PC-3 (cell line): ENCODE results near the gene KCNC1. TPM values are rescaled to one million over a fixed set of nuclear protein-coding genes. Genes with fewer than 3 reads are reported as not detected.

Experiments
- ATAC-seq: fragments of 200-7000 bp; cut with Tn5 transposase; 2 replicates; pipeline ENCODE4 v1.9.1; 2020; ENCODE audit warnings: mild to moderate bottlenecking, moderate library complexity
- BruUV-seq: library from RNA; stranded (reverse); fragments of 400-500 nt; replicated peaks from 2 replicates; lab custom pipeline; 2021; lab: Mats Ljungman, UMichigan
- CTCF ChIA-PET: fragments of 300-600 bp; sonication (Branson Sonifier 250); formaldehyde crosslinking; loops from one replicate; lab custom pipeline; 2022; ENCODE audit warnings: antibody characterized with exemption; lab: Charles Lee
- POLR2A ChIA-PET: fragments of 300-600 bp; sonication (Branson Sonifier 250); formaldehyde crosslinking; loops from one replicate; lab custom pipeline; 2022; ENCODE audit warnings: antibody characterized with exemption; ENCODE audit not compliant: unreplicated experiment; lab: Charles Lee
- DNase-seq: peaks from one replicate; pipeline ENCODE4 v3.0.0-alpha.2; 2015
- H2AFZ ChIP-seq: fragments of 300-600 bp; sonication (generic); 2 replicates; pipeline ENCODE4 v1.6.0; 2016; ENCODE audit warnings: antibody characterized with exemption, low read length
- H3F3A ChIP-seq: fragments of 300-600 bp; sonication (generic); one replicate; pipeline ENCODE4 v1.6.0; 2017; ENCODE audit warnings: antibody characterized with exemption, low read length, control low read depth, mild to moderate bottlenecking; ENCODE audit not compliant: unreplicated experiment
- H3K27ac ChIP-seq: fragments of 300-600 bp; sonication (generic); 2 replicates; pipeline ENCODE4 v1.5.1; 2016; ENCODE audit warnings: mild to moderate bottlenecking, low read length
- H3K27me3 ChIP-seq: fragments of 300-600 bp; sonication (generic); 2 replicates; pipeline ENCODE4 v1.6.1; 2016; ENCODE audit warnings: low read length, mixed read lengths
- H3K36me3 ChIP-seq: fragments of 300-600 bp; sonication (generic); 2 replicates; pipeline ENCODE4 v1.6.1; 2016; ENCODE audit warnings: low read depth, mixed run types, low read length, mixed read lengths
- H3K4me1 ChIP-seq: fragments of 300-600 bp; sonication (generic); 2 replicates; pipeline ENCODE4 v1.5.1; 2016; ENCODE audit warnings: low read length; ENCODE audit not compliant: insufficient read depth
- H3K4me2 ChIP-seq: fragments of 300-600 bp; sonication (generic); 2 replicates; pipeline ENCODE4 v1.6.0; 2016; ENCODE audit warnings: low read length
- H3K4me3 ChIP-seq: fragments of 300-600 bp; sonication (generic); 2 replicates; pipeline ENCODE4 v1.5.1; 2016; ENCODE audit warnings: mild to moderate bottlenecking, low read length, mixed read lengths
- H3K79me2 ChIP-seq: fragments of 300-600 bp; sonication (generic); 2 replicates; pipeline ENCODE4 v1.6.1; 2017; ENCODE audit warnings: low read length, mixed read lengths
- H3K9ac ChIP-seq: fragments of 300-600 bp; sonication (generic); 2 replicates; pipeline ENCODE4 v1.6.0; 2016; ENCODE audit warnings: mild to moderate bottlenecking, low read length
- H3K9me2 ChIP-seq: fragments of 300-600 bp; sonication (generic); replicated peaks from 2 replicates; pipeline ENCODE4 v1.6.1; 2016; ENCODE audit warnings: mixed run types, low read length, mixed read lengths
- H3K9me3 ChIP-seq: fragments of 300-600 bp; sonication (generic); 2 replicates; pipeline ENCODE4 v1.6.1; 2016; ENCODE audit warnings: low read length, mixed read lengths
- H4K20me1 ChIP-seq: fragments of 300-600 bp; sonication (generic); 2 replicates; pipeline ENCODE4 v1.6.1; 2016; ENCODE audit warnings: low read length, mixed read lengths
- CTCF ChIP-seq: fragments of 300-600 bp; sonication (generic); conservative IDR thresholded peaks from 2 replicates; pipeline ENCODE4 v1.5.1; 2017; ENCODE audit warnings: antibody characterized with exemption, low read depth, mild to moderate bottlenecking, low read length
- EZH2 ChIP-seq: fragments of 300-600 bp; sonication (generic); IDR thresholded peaks from one replicate; pipeline ENCODE4 v1.6.1; 2017; ENCODE audit warnings: antibody characterized with exemption, mild to moderate bottlenecking, low read length; ENCODE audit not compliant: unreplicated experiment
- EZH2phosphoT487 ChIP-seq: fragments of 300-600 bp; sonication (generic); IDR thresholded peaks from 2 replicates; pipeline ENCODE4 v1.6.1; 2018; ENCODE audit warnings: mild to moderate bottlenecking, antibody characterized with exemption, low read length, borderline replicate concordance
- intact Hi-C: fragments of 100-400 bp; cut with micrococcal nuclease; formaldehyde crosslinking; loops from 2 replicates; pipeline ENCODE4 v1.9.0; 2023
- total RNA-seq: library from RNA; depleted of rRNA; stranded (reverse); fragments of >200 nt; gene quantifications from 2 replicates; pipeline ENCODE4 v1.2.3, GENCODE V29; 2014

KCNC1 gene
- total RNA-seq, 1 experiment from 2014 or later = not detected

- intact Hi-C loops = no loop called here
- Histone ChIP-seq H3K27me3 (peaks cover 22% of the 10 kb centered on the region), H2AFZ (no peak overlapping the region), H3K9me2 (no peaks in the 10 kb centered on the region), H3K79me2 (no peaks in the 10 kb centered on the region), H3F3A (no peaks in the 10 kb centered on the region), H3K27ac (no peak overlapping the region), H3K9me3 (no peaks in the 10 kb centered on the region), H3K4me2 (no peak overlapping the region), H3K4me1 (no peaks in the 10 kb centered on the region), H3K9ac (no peak overlapping the region), H4K20me1 (no peaks in the 10 kb centered on the region), H3K4me3 (no peak overlapping the region), H3K36me3 (no peaks in the 10 kb centered on the region)
- no peak for DNase-seq
- CTCF ChIA-PET = no interaction called here
- no TSS peak for BruUV-seq
- TF ChIP-seq EZH2phosphoT487 (no peak), EZH2 (no peak), CTCF (no peak)
- POLR2A ChIA-PET = no interaction called here
- no peak for ATAC-seq
Measured at GRCh38 chr11:17752144-17752543, 17.6 kb downstream of the KCNC1 start.

GRCh38 chr11:17753153-17753552, 18.6 kb downstream of the KCNC1 start:
- intact Hi-C loops = no loop called here

More at GRCh38 chr11:17753153-17753552, 18.6 kb downstream of the KCNC1 start:
- TF ChIP-seq EZH2phosphoT487 = no peak
- no peak for TF ChIP-seq CTCF
- no peak for TF ChIP-seq EZH2
- Histone ChIP-seq H3F3A (no peaks in the 10 kb centered on the region), H3K9me3 (no peaks in the 10 kb centered on the region), H3K79me2 (no peaks in the 10 kb centered on the region), H3K4me3 (no peak overlapping the region), H2AFZ (no peak overlapping the region), H3K36me3 (no peaks in the 10 kb centered on the region), H3K9ac (no peak overlapping the region), H3K9me2 (no peaks in the 10 kb centered on the region), H3K4me2 (no peak overlapping the region), H3K27me3 (peaks cover 22% of the 10 kb centered on the region), H3K4me1 (no peaks in the 10 kb centered on the region), H4K20me1 (no peaks in the 10 kb centered on the region), H3K27ac (no peak overlapping the region)
- no peak for DNase-seq
- BruUV-seq = no TSS peak
- CTCF ChIA-PET = no interaction called here
- POLR2A ChIA-PET = no interaction called here
- ATAC-seq = no peak
